ENCODE measurements around the gene CRELD2. TPM values are rescaled to one million over a fixed set of nuclear protein-coding genes. Genes with fewer than 3 reads are reported as not detected.
A peak's percentile ranks its signal among the peaks of the same experiment; 100 is the strongest.

The CRELD2 gene
- total RNA-seq = 10 to 100 TPM; 28.2 to 42.7 (median 39.6) TPM
- 23.9 TPM for total RNA-seq (2013)
- total RNA-seq = 13.6 to 62.4 (median 26.3) reads per million in 29 experiments

DNA sequence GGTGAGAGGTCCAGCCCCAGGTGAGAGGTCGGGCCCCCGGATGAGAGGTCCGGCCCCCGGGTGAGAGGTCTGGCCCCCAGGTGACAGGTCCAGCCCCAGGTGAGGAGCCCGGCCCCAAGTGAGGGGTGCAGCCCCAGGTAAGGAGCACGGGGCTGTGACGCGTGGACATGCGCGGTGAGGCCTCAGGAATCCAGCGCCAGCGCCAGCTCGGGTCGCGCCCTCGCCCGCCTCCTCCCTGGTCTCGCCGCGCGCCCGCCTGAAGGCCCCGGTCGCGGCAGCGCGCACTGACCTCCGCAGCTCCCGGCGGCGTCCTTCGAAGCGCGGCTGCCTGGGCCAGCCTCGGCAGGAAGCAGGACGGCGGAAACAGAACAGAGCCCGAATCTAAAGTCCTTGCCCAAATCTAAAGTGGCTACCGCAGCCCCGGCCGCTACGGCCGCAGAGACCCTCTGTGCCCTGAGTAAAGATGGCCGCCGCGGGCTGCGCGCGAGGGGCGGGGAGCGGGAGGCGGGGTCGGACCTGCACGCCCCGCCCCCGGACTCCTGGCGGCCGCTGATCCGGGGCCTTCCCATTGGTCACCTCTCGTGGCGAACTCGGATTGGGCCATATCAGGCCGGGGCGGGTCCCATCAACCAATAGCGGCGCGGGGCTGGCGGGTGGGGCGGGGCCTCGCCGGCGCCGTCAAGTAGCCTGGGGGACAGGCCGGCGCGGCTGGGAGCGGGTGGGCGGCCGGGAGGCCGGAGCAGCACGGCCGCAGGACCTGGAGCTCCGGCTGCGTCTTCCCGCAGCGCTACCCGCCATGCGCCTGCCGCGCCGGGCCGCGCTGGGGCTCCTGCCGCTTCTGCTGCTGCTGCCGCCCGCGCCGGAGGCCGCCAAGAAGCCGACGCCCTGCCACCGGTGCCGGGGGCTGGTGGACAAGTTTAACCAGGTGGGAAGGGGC lies at the start of gene CRELD2, which contains the start of gene ALG12:
CRELD2 (plus strand) TSS at position 661 of the 937 bp plus-strand sequence; CDS start at position 797, 136 bp downstream.
ALG12 (minus strand) TSS at position 465 of the 937 bp plus-strand sequence. CDS start 4,673 bp downstream, outside the sequence.
- Mint-ChIP-seq H3K4me1 (peaks cover 18 to 41% (median 23%) of the 10 kb centered on the region in 3 donors), H3K27ac (peak within 1 kb of the TSS; percentile 77 to 85), H3K9me3 (no peaks in the 10 kb centered on the region), H3K27me3 (no peaks in the 10 kb centered on the region), H3K36me3 (peaks cover 14% of the 10 kb centered on the region), H3K4me3 (peak within 1 kb of the TSS; percentile 85 to 87 (median 85))
- DNase-seq (peak; percentile 89 to 97 (median 94)), ATAC-seq (replicated peaks in 1 of 4) (peak; percentile 97 to 99 (median 98))
- CTCF ChIA-PET = no interaction called here
- Histone ChIP-seq H3K27ac (ENCODE audit: low read length) (peak within 1 kb of the TSS; percentile 76), H3K27me3 (replicated peaks in 1 of 2; ENCODE audit: control insufficient read depth in 2 of 2, extremely low read depth in 1 of 2, insufficient read depth in 2 of 2, low read length in 1 of 2) (no peaks in the 10 kb centered on the region), H3K4me1 (ENCODE audit: control insufficient read depth in 1 of 2, extremely low read depth in 1 of 2, insufficient read depth in 2 of 2, low read length in 2 of 2) (peaks cover 14 to 39% of the 10 kb centered on the region in 2 experiments), H3K36me3 (ENCODE audit: control insufficient read depth in 2 of 2, extremely low read depth in 1 of 2, insufficient read depth in 1 of 2, low read length in 1 of 2) (peaks cover 13 to 18% of the 10 kb centered on the region in 2 donors), H3K4me3 (ENCODE audit: control insufficient read depth in 1 of 2, extremely low read depth in 1 of 2, low read length in 1 of 2) (peak within 1 kb of the TSS; percentile 74 to 90), H3K9me3 (no peaks in the 10 kb centered on the region)
- POLR2A ChIA-PET = no interaction called here
- under 1% methylated on average over 103 of the region's 103 CpGs for WGBS (ENCODE audit: insufficient coverage)

- POLR2A ChIA-PET = interaction anchor here in 1 of 2 donors (0.6 to 0.7 kb wide), 2 partner anchors 45 to 187 kb away, joined by 3 to 9 read pairs; no protein-coding TSS in a partner anchor
- Histone ChIP-seq H3K36me3 (ENCODE audit: control insufficient read depth in 2 of 2, extremely low read depth in 1 of 2, insufficient read depth in 1 of 2, low read length in 1 of 2) (peaks cover 2 to 3% of the 10 kb centered on the region in 2 donors), H3K27me3 (replicated peaks in 1 of 2; ENCODE audit: control insufficient read depth in 2 of 2, extremely low read depth in 1 of 2, insufficient read depth in 2 of 2, low read length in 1 of 2) (no peaks in the 10 kb centered on the region), H3K4me3 (ENCODE audit: control insufficient read depth in 1 of 2, extremely low read depth in 1 of 2, low read length in 1 of 2) (no peak overlapping the region), H3K9me3 (peaks cover 2% of the 10 kb centered on the region), H3K4me1 (ENCODE audit: control insufficient read depth in 1 of 2, extremely low read depth in 1 of 2, insufficient read depth in 2 of 2, low read length in 2 of 2) (peaks cover 5 to 45% of the 10 kb centered on the region in 2 experiments), H3K27ac (ENCODE audit: low read length) (no peak overlapping the region)
- H3K4me1 Mint-ChIP-seq = peaks cover 52 to 73% (median 73%) of the 10 kb centered on the region in 3 donors
- H3K4me3 Mint-ChIP-seq = peak overlapping the region in 2 of 3 donors; percentile 47 to 51
- CTCF ChIA-PET = no interaction called here
- peak in 2 of 35 experiments; percentile 22 to 33 for DNase-seq
- H3K36me3 Mint-ChIP-seq = peaks cover 54% of the 10 kb centered on the region
- H3K9me3 Mint-ChIP-seq = peaks cover 13 to 33% (median 15%) of the 10 kb centered on the region in 3 donors
- H3K27me3 Mint-ChIP-seq = no peaks in the 10 kb centered on the region
- 86% methylated on average over 4 of the region's 17 CpGs for WGBS (ENCODE audit: insufficient coverage)
- H3K27ac Mint-ChIP-seq = peak overlapping the region; percentile 70 to 77
- no peak for ATAC-seq (replicated peaks in 1 of 4)
Observed at GRCh38 chr22:49869086-49869830, 49.2 kb upstream of the CRELD2 start.

GRCh38 chr22:49869845-49870712 lies 48.4 kb upstream of the CRELD2 start:
- peaks cover 13 to 33% (median 15%) of the 10 kb centered on the region in 3 donors for H3K9me3 Mint-ChIP-seq
- peak overlapping the region; percentile 77 to 87 for H3K27ac Mint-ChIP-seq
- DNase-seq (peak in 20 of 35 experiments; percentile 15 to 76 (median 36)), ATAC-seq (replicated peaks in 1 of 4) (peak; percentile 60 to 74 (median 67))
- Histone ChIP-seq H3K27me3 (replicated peaks in 1 of 2; ENCODE audit: control insufficient read depth in 2 of 2, extremely low read depth in 1 of 2, insufficient read depth in 2 of 2, low read length in 1 of 2) (no peaks in the 10 kb centered on the region), H3K4me1 (ENCODE audit: control insufficient read depth in 1 of 2, extremely low read depth in 1 of 2, insufficient read depth in 2 of 2, low read length in 2 of 2) (peaks cover 5 to 40% of the 10 kb centered on the region in 2 experiments), H3K27ac (ENCODE audit: low read length) (peak overlapping the region; percentile 55), H3K9me3 (peaks cover 2% of the 10 kb centered on the region), H3K4me3 (ENCODE audit: control insufficient read depth in 1 of 2, extremely low read depth in 1 of 2, low read length in 1 of 2) (no peak overlapping the region), H3K36me3 (ENCODE audit: control insufficient read depth in 2 of 2, extremely low read depth in 1 of 2, insufficient read depth in 1 of 2, low read length in 1 of 2) (peaks cover under 1 to 2% of the 10 kb centered on the region in 2 donors)
- H3K36me3 Mint-ChIP-seq = peaks cover 54% of the 10 kb centered on the region
- ChIA-PET POLR2A (interaction anchor here (0.7 to 1.3 kb wide), 2 partner anchors 12 to 46 kb away, joined by 3 to 13 read pairs; no protein-coding TSS in a partner anchor), CTCF (interaction anchor here (0.6 to 0.7 kb wide), 2 partner anchors 31 to 122 kb away, joined by 3 read pairs; no protein-coding TSS in a partner anchor)
- H3K4me1 Mint-ChIP-seq = peaks cover 50 to 75% (median 72%) of the 10 kb centered on the region in 3 donors
- no peaks in the 10 kb centered on the region for H3K27me3 Mint-ChIP-seq
- 4% methylated on average over 4 of the region's 14 CpGs for WGBS (ENCODE audit: insufficient coverage)
- H3K4me3 Mint-ChIP-seq = peak overlapping the region; percentile 36 to 47 (median 37)

- no peak overlapping the region for H3K27ac ChIP-seq (ENCODE audit: low read length)
- no peak for DNase-seq
- CTCF ChIA-PET = no interaction called here
- peaks cover 5 to 38% of the 10 kb centered on the region in 2 experiments for H3K4me1 ChIP-seq (ENCODE audit: control insufficient read depth in 1 of 2, extremely low read depth in 1 of 2, insufficient read depth in 2 of 2, low read length in 2 of 2)
- H3K4me1 Mint-ChIP-seq = peaks cover 50 to 75% (median 63%) of the 10 kb centered on the region in 3 donors
- H3K4me3 ChIP-seq (ENCODE audit: control insufficient read depth in 1 of 2, extremely low read depth in 1 of 2, low read length in 1 of 2) = no peak overlapping the region
- H3K27me3 Mint-ChIP-seq = no peaks in the 10 kb centered on the region
- H3K27me3 ChIP-seq (replicated peaks in 1 of 2; ENCODE audit: control insufficient read depth in 2 of 2, extremely low read depth in 1 of 2, insufficient read depth in 2 of 2, low read length in 1 of 2) = no peaks in the 10 kb centered on the region
- H3K9me3 Mint-ChIP-seq = peaks cover 6 to 22% (median 10%) of the 10 kb centered on the region in 3 donors
- H3K4me3 Mint-ChIP-seq = no peak overlapping the region
- H3K27ac Mint-ChIP-seq = peak overlapping the region in 1 of 2 donors; percentile 22
- ATAC-seq (replicated peaks in 1 of 4) = no peak
- H3K9me3 ChIP-seq = peaks cover 2% of the 10 kb centered on the region
- POLR2A ChIA-PET = no interaction called here
- H3K36me3 Mint-ChIP-seq = peaks cover 47% of the 10 kb centered on the region
- peaks cover 0 to 2% of the 10 kb centered on the region in 2 donors for H3K36me3 ChIP-seq (ENCODE audit: control insufficient read depth in 2 of 2, extremely low read depth in 1 of 2, insufficient read depth in 1 of 2, low read length in 1 of 2)
- 100% methylated on average over 1 of the region's 4 CpGs for WGBS (ENCODE audit: insufficient coverage)
Observed at GRCh38 chr22:49871482-49871881, 47.0 kb upstream of the CRELD2 start.

DNA sequence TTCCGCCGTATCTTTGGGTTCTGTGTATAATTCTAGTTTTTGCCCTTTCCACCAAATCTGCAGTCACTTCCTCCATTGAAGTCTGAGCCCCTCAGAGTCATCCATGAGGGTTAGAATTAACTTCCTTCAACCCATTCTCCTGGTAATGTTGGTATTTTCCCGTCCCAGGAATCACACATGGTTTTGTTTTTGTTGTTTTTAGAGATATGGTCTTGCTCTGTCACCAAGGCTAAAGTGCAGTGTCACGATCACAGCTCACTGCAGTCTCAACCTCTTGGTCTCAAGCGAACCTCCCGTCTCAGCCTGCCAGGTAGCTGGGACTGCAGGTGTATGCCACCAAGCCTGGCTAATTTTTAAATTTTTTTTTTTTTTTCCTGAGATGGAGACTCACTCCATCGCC lies 46.1 kb upstream of the CRELD2 start:
- Mint-ChIP-seq H3K4me1 (peaks cover 41 to 69% (median 54%) of the 10 kb centered on the region in 3 donors), H3K9me3 (peaks cover 6 to 14% (median 7%) of the 10 kb centered on the region in 3 donors), H3K36me3 (peaks cover 43% of the 10 kb centered on the region), H3K27ac (peak overlapping the region; percentile 4 to 22), H3K4me3 (no peak overlapping the region), H3K27me3 (no peaks in the 10 kb centered on the region)
- H3K4me3 ChIP-seq (ENCODE audit: control insufficient read depth in 1 of 2, extremely low read depth in 1 of 2, low read length in 1 of 2) = no peak overlapping the region
- DNase-seq (no peak), ATAC-seq (replicated peaks in 1 of 4) (no peak)
- ChIA-PET CTCF (no interaction called here), POLR2A (interaction anchor here in 1 of 2 donors (0.6 to 1.0 kb wide), 2 partner anchors 46 to 47 kb away, joined by 3 read pairs; no protein-coding TSS in a partner anchor)
- WGBS (ENCODE audit: insufficient coverage) = 100% methylated on average over 6 of the region's 7 CpGs
- H3K27ac ChIP-seq (ENCODE audit: low read length) = no peak overlapping the region
- peaks cover 2% of the 10 kb centered on the region for H3K9me3 ChIP-seq
- H3K4me1 ChIP-seq (ENCODE audit: control insufficient read depth in 1 of 2, extremely low read depth in 1 of 2, insufficient read depth in 2 of 2, low read length in 2 of 2) = peaks cover 5 to 34% of the 10 kb centered on the region in 2 experiments
- no peaks in the 10 kb centered on the region for H3K27me3 ChIP-seq (replicated peaks in 1 of 2; ENCODE audit: control insufficient read depth in 2 of 2, extremely low read depth in 1 of 2, insufficient read depth in 2 of 2, low read length in 1 of 2)
- H3K36me3 ChIP-seq (ENCODE audit: control insufficient read depth in 2 of 2, extremely low read depth in 1 of 2, insufficient read depth in 1 of 2, low read length in 1 of 2) = peaks cover 0 to 2% of the 10 kb centered on the region in 2 donors

Data from T-cell (primary cell).